SJCRH30 (cell line): ENCODE measurements around the gene LHFPL4. TPM values are rescaled to one million over a fixed set of nuclear protein-coding genes. Genes with fewer than 3 reads are reported as not detected.

ENCODE experiments used
- DNase-seq, 2 experiments: peaks; one replicate each; pipeline ENCODE4 v3.0.0-alpha.2; 2015 to 2020
- H3K27ac ChIP-seq: fragments of 250-450 bp; sonication (Bioruptor Pico); 2 replicates; pipeline ENCODE4 v1.5.1; 2020; ENCODE audit warnings: mild to moderate bottlenecking, moderate library complexity
- H3K27me3 ChIP-seq: fragments of 250-450 bp; sonication (Bioruptor Pico); 2 replicates; pipeline ENCODE4 v1.5.1; 2020; ENCODE audit warnings: mild to moderate bottlenecking, moderate library complexity
- H3K36me3 ChIP-seq: fragments of 250-450 bp; sonication (Bioruptor Pico); 2 replicates; pipeline ENCODE4 v1.5.1; 2020; ENCODE audit warnings: mild to moderate bottlenecking, moderate library complexity
- H3K4me1 ChIP-seq: fragments of 250-450 bp; sonication (Bioruptor Pico); 2 replicates; pipeline ENCODE4 v1.5.1; 2020; ENCODE audit warnings: mild to moderate bottlenecking, moderate library complexity
- H3K4me3 ChIP-seq: fragments of 250-450 bp; sonication (Bioruptor Pico); 2 replicates; pipeline ENCODE4 v1.5.1; 2020; ENCODE audit warnings: mild to moderate bottlenecking, moderate library complexity
- H3K9me3 ChIP-seq: fragments of 250-450 bp; sonication (Bioruptor Pico); replicated peaks from 2 replicates; pipeline ENCODE4 v1.5.1; 2020; ENCODE audit warnings: mild to moderate bottlenecking, moderate library complexity
- total RNA-seq: library from RNA; depleted of rRNA; stranded (reverse); fragments of >200 nt; shearing (Covaris generic); gene quantifications from 2 replicates; pipeline ENCODE4 v1.2.3, GENCODE V29; 2014; rRNA removed

LHFPL4 gene
- total RNA-seq, 1 experiment from 2014 or later, result not detected

- H3K4me1 ChIP-seq, result no peaks in the 10 kb centered on the region
- H3K36me3 ChIP-seq, result peaks cover 95% of the 10 kb centered on the region
- no peak overlapping the region for H3K4me3 ChIP-seq
- no peak for DNase-seq
- H3K27me3 ChIP-seq, result no peaks in the 10 kb centered on the region
- no peak overlapping the region for H3K27ac ChIP-seq
- no peaks in the 10 kb centered on the region for H3K9me3 ChIP-seq
Observed at GRCh38 chr3:9473496-9474065, 80.0 kb downstream of the LHFPL4 start.

GRCh38 chr3:9469986-9470385 is 83.6 kb downstream of the LHFPL4 start:
- Histone ChIP-seq H3K4me1 (no peaks in the 10 kb centered on the region), H3K9me3 (no peaks in the 10 kb centered on the region), H3K27me3 (no peaks in the 10 kb centered on the region), H3K4me3 (no peak overlapping the region), H3K36me3 (peaks cover 96% of the 10 kb centered on the region), H3K27ac (no peak overlapping the region)
- no peak for DNase-seq

- Histone ChIP-seq H3K9me3 (no peaks in the 10 kb centered on the region), H3K27me3 (no peaks in the 10 kb centered on the region), H3K36me3 (peaks cover 97% of the 10 kb centered on the region), H3K4me1 (no peaks in the 10 kb centered on the region), H3K4me3 (no peak overlapping the region), H3K27ac (no peak overlapping the region)
- no peak for DNase-seq
Observed at GRCh38 chr3:9468460-9468859, 85.2 kb downstream of the LHFPL4 start.

GRCh38 chr3:9467451-9467850 is 86.2 kb downstream of the LHFPL4 start:
- DNase-seq, result no peak
- no peaks in the 10 kb centered on the region for H3K27me3 ChIP-seq
- no peaks in the 10 kb centered on the region for H3K4me1 ChIP-seq
- no peak overlapping the region for H3K4me3 ChIP-seq
- H3K9me3 ChIP-seq, result no peaks in the 10 kb centered on the region
- peaks cover 95% of the 10 kb centered on the region for H3K36me3 ChIP-seq
- H3K27ac ChIP-seq, result no peak overlapping the region

- Histone ChIP-seq H3K36me3 (peaks cover 88% of the 10 kb centered on the region), H3K27ac (no peak overlapping the region), H3K4me3 (no peak overlapping the region), H3K4me1 (no peaks in the 10 kb centered on the region), H3K9me3 (no peaks in the 10 kb centered on the region), H3K27me3 (no peaks in the 10 kb centered on the region)
- no peak for DNase-seq
Observed at GRCh38 chr3:9455596-9456131, 98.0 kb downstream of the LHFPL4 start.

- DNase-seq, result no peak
- H3K27ac ChIP-seq, result no peak overlapping the region
- H3K36me3 ChIP-seq, result peaks cover 91% of the 10 kb centered on the region
Observed at GRCh38 chr3:9452417-9452816, 101.2 kb downstream of the LHFPL4 start.

GRCh38 chr3:9450991-9451390 is 102.6 kb downstream of the LHFPL4 start:
- Histone ChIP-seq H3K27ac (no peak overlapping the region), H3K27me3 (no peaks in the 10 kb centered on the region), H3K36me3 (peaks cover 94% of the 10 kb centered on the region), H3K4me1 (no peaks in the 10 kb centered on the region), H3K4me3 (no peak overlapping the region), H3K9me3 (no peaks in the 10 kb centered on the region)
- DNase-seq, result no peak

More at GRCh38 chr3:9452417-9452816, 101.2 kb downstream of the LHFPL4 start:
- no peaks in the 10 kb centered on the region for H3K4me1 ChIP-seq
- H3K27me3 ChIP-seq, result no peaks in the 10 kb centered on the region
- H3K9me3 ChIP-seq, result no peaks in the 10 kb centered on the region
- H3K4me3 ChIP-seq, result no peak overlapping the region

GRCh38 chr3:9450126-9450525 is 103.5 kb downstream of the LHFPL4 start:
- no peak for DNase-seq
- peaks cover 91% of the 10 kb centered on the region for H3K36me3 ChIP-seq
- no peaks in the 10 kb centered on the region for H3K4me1 ChIP-seq
- H3K27me3 ChIP-seq, result no peaks in the 10 kb centered on the region
- no peak overlapping the region for H3K27ac ChIP-seq
- no peaks in the 10 kb centered on the region for H3K9me3 ChIP-seq
- H3K4me3 ChIP-seq, result no peak overlapping the region

- H3K4me1 ChIP-seq, result no peaks in the 10 kb centered on the region
- DNase-seq, result no peak
- peaks cover 93% of the 10 kb centered on the region for H3K36me3 ChIP-seq
Observed at GRCh38 chr3:9448643-9449042, 105.0 kb downstream of the LHFPL4 start.

More at GRCh38 chr3:9448643-9449042, 105.0 kb downstream of the LHFPL4 start:
- Histone ChIP-seq H3K9me3 (no peaks in the 10 kb centered on the region), H3K27me3 (no peaks in the 10 kb centered on the region), H3K27ac (no peak overlapping the region), H3K4me3 (no peak overlapping the region)

Other genes starting within 250 kb of the LHFPL4 start
- gene THUMPD3, start 190.8 kb downstream of the LHFPL4 start, total RNA-seq, result 84.9 and 87.3 TPM in 2 replicates
- gene SETD5, start 156.2 kb downstream of the LHFPL4 start, total RNA-seq, result 97.5 and 104 TPM in 2 replicates
- gene MTMR14, start 95.7 kb upstream of the LHFPL4 start, total RNA-seq, result 21.2 and 21.7 TPM in 2 replicates
- 0.06 TPM in 1 of 2 replicates, not detected in the other for gene CPNE9, start 150.0 kb upstream of the LHFPL4 start, total RNA-seq
- 22.0 and 23.4 TPM in 2 replicates for gene BRPF1, start 177.9 kb upstream of the LHFPL4 start, total RNA-seq
- gene OGG1, start 196.1 kb upstream of the LHFPL4 start, total RNA-seq, result 32.2 and 35.0 TPM in 2 replicates
- 5.8 TPM in 2 replicates for gene CAMK1, start 216.1 kb upstream of the LHFPL4 start, total RNA-seq
- gene TADA3, start 238.7 kb upstream of the LHFPL4 start, total RNA-seq, result 58.5 and 59.3 TPM in 2 replicates
- 87.4 and 96.9 TPM in 2 replicates for gene ARPC4, start 239.3 kb upstream of the LHFPL4 start, total RNA-seq